Raji (cell line): ENCODE data around the gene ADAMTSL3.

Experiments
- POLR2A ChIP-seq: IDR thresholded peaks from 2 replicates; pipeline ENCODE4 v1.6.1; 2011; ENCODE audit warnings: low read depth, low read length, control low read depth; ENCODE audit not compliant: insufficient read depth

The ADAMTSL3 gene

GRCh38 chr15:83917432-83917831 is 263.5 kb downstream of the ADAMTSL3 start:
- no peak for TF ChIP-seq POLR2A

GRCh38 chr15:83918011-83918410 is 264.1 kb downstream of the ADAMTSL3 start:
- no peak for TF ChIP-seq POLR2A

- TF ChIP-seq POLR2A: no peak
These were observed 265.5 kb downstream of the ADAMTSL3 start for GRCh38 chr15:83919319-83919830.

GRCh38 chr15:83919978-83920510 is 266.1 kb downstream of the ADAMTSL3 start:
- TF ChIP-seq POLR2A: no peak

GRCh38 chr15:83922649-83923294 is 268.8 kb downstream of the ADAMTSL3 start:
- TF ChIP-seq POLR2A: no peak

- TF ChIP-seq POLR2A: no peak
These were observed 272.2 kb downstream of the ADAMTSL3 start for GRCh38 chr15:83926116-83926515.

- TF ChIP-seq POLR2A: no peak
These were observed 273.9 kb downstream of the ADAMTSL3 start for GRCh38 chr15:83927704-83928391.

GRCh38 chr15:83928392-83928734 is 274.4 kb downstream of the ADAMTSL3 start:
- no peak for TF ChIP-seq POLR2A

GRCh38 chr15:83928878-83929418 is 275.0 kb downstream of the ADAMTSL3 start:
- TF ChIP-seq POLR2A: no peak

- TF ChIP-seq POLR2A: no peak
These were observed 275.7 kb downstream of the ADAMTSL3 start for GRCh38 chr15:83929619-83930018.

GRCh38 chr15:83930392-83931212 is 276.7 kb downstream of the ADAMTSL3 start:
- no peak for TF ChIP-seq POLR2A

- TF ChIP-seq POLR2A: no peak
These were observed 281.9 kb downstream of the ADAMTSL3 start for GRCh38 chr15:83935774-83936173.

- no peak for TF ChIP-seq POLR2A
These were observed 286.2 kb downstream of the ADAMTSL3 start for GRCh38 chr15:83940136-83940535.

- TF ChIP-seq POLR2A: no peak
These were observed 289.1 kb downstream of the ADAMTSL3 start for GRCh38 chr15:83943043-83943442.

- TF ChIP-seq POLR2A: no peak
These were observed 290.0 kb downstream of the ADAMTSL3 start for GRCh38 chr15:83943849-83944404.

GRCh38 chr15:83947156-83947555 is 293.2 kb downstream of the ADAMTSL3 start:
- no peak for TF ChIP-seq POLR2A

- no peak for TF ChIP-seq POLR2A
These were observed 300.6 kb downstream of the ADAMTSL3 start for GRCh38 chr15:83954506-83954905.
